Measurements from ENCODE around the gene ANKS1A. TPM values are rescaled to one million over a fixed set of nuclear protein-coding genes. Genes with fewer than 3 reads are reported as not detected.
"Not testable (repeated sequence)": the region's sequence is repeated elsewhere in the genome, so short reads cannot be mapped to it uniquely, and the experiment has no call there.

ANKS1A gene
- 11.5 TPM for total RNA-seq

GRCh38 chr6:34888874-34889555 lies at the start of gene ANKS1A:
Gene ANKS1A (plus strand): TSS chr6:34889255. CDS start chr6:34889403, 148 bp downstream.
- Histone ChIP-seq H3K27ac (ENCODE audit: low read depth, low read length) (peak within 1 kb of the TSS; percentile 92), H3K4me3 (ENCODE audit: low read length in 3 of 3) (peak within 1 kb of the TSS; percentile 90 to 100 (median 97)), H3K36me3 (ENCODE audit: control insufficient read depth in 3 of 3, insufficient read depth in 3 of 3, low read length in 3 of 3) (peaks cover 0 to 8% (median 3%) of the 10 kb centered on the region in 3 donors), H3K9ac (ENCODE audit: low read depth in 1 of 3, low read length in 3 of 3) (peak within 1 kb of the TSS; percentile 90 to 99 (median 96)), H3K27me3 (ENCODE audit: control insufficient read depth in 3 of 3, insufficient read depth in 3 of 3, low read length in 3 of 3) (no peaks in the 10 kb centered on the region), H3K4me1 (ENCODE audit: control insufficient read depth in 3 of 3, insufficient read depth in 3 of 3, low read length in 3 of 3) (peaks cover 7 to 28% (median 13%) of the 10 kb centered on the region in 3 donors), H3K9me3 (ENCODE audit: control insufficient read depth in 3 of 3, low read length in 3 of 3) (no peaks in the 10 kb centered on the region)

GRCh38 chr6:34839666-34840352 lies 49.2 kb upstream of the ANKS1A start:
- Histone ChIP-seq H3K27ac (ENCODE audit: low read depth, low read length) (peak overlapping the region; percentile 20), H3K4me1 (ENCODE audit: control insufficient read depth in 3 of 3, insufficient read depth in 3 of 3, low read length in 3 of 3) (peaks cover 10 to 17% (median 15%) of the 10 kb centered on the region in 3 donors), H3K9me3 (ENCODE audit: control insufficient read depth in 3 of 3, low read length in 3 of 3) (no peaks in the 10 kb centered on the region), H3K27me3 (ENCODE audit: control insufficient read depth in 3 of 3, insufficient read depth in 3 of 3, low read length in 3 of 3) (no peaks in the 10 kb centered on the region), H3K9ac (ENCODE audit: low read depth in 1 of 3, low read length in 3 of 3) (no peak overlapping the region), H3K36me3 (ENCODE audit: control insufficient read depth in 3 of 3, insufficient read depth in 3 of 3, low read length in 3 of 3) (peaks cover 6 to 29% (median 15%) of the 10 kb centered on the region in 3 donors), H3K4me3 (ENCODE audit: low read length in 3 of 3) (no peak overlapping the region)

- H3K4me3 ChIP-seq (ENCODE audit: low read length in 3 of 3); H3K27me3 ChIP-seq (ENCODE audit: control insufficient read depth in 3 of 3, insufficient read depth in 3 of 3, low read length in 3 of 3); H3K9ac ChIP-seq (ENCODE audit: low read depth in 1 of 3, low read length in 3 of 3); H3K9me3 ChIP-seq (ENCODE audit: control insufficient read depth in 3 of 3, low read length in 3 of 3); H3K36me3 ChIP-seq (ENCODE audit: control insufficient read depth in 3 of 3, insufficient read depth in 3 of 3, low read length in 3 of 3): not testable (repeated sequence)
- Histone ChIP-seq H3K4me1 (ENCODE audit: control insufficient read depth in 3 of 3, insufficient read depth in 3 of 3, low read length in 3 of 3) (peaks cover 14 to 20% (median 15%) of the 10 kb centered on the region in 3 donors), H3K27ac (ENCODE audit: low read depth, low read length) (peak overlapping the region; percentile 1)
Measured at GRCh38 chr6:34849066-34849465, 40.0 kb upstream of the ANKS1A start.

- H3K36me3 ChIP-seq (ENCODE audit: control insufficient read depth in 3 of 3, insufficient read depth in 3 of 3, low read length in 3 of 3) = peaks cover 9 to 20% (median 16%) of the 10 kb centered on the region in 3 donors
- peaks cover 14 to 20% (median 15%) of the 10 kb centered on the region in 3 donors for H3K4me1 ChIP-seq (ENCODE audit: control insufficient read depth in 3 of 3, insufficient read depth in 3 of 3, low read length in 3 of 3)
- no peak overlapping the region for H3K4me3 ChIP-seq (ENCODE audit: low read length in 3 of 3)
- no peaks in the 10 kb centered on the region for H3K9me3 ChIP-seq (ENCODE audit: control insufficient read depth in 3 of 3, low read length in 3 of 3)
- H3K9ac ChIP-seq (ENCODE audit: low read depth in 1 of 3, low read length in 3 of 3) = no peak overlapping the region
- H3K27ac ChIP-seq (ENCODE audit: low read depth, low read length) = peak overlapping the region; percentile 2
- no peaks in the 10 kb centered on the region for H3K27me3 ChIP-seq (ENCODE audit: control insufficient read depth in 3 of 3, insufficient read depth in 3 of 3, low read length in 3 of 3)
Measured at GRCh38 chr6:34851361-34851760, 37.7 kb upstream of the ANKS1A start.

- Histone ChIP-seq H3K4me1 (ENCODE audit: control insufficient read depth in 3 of 3, insufficient read depth in 3 of 3, low read length in 3 of 3) (peaks cover 14 to 20% (median 15%) of the 10 kb centered on the region in 3 donors), H3K27me3 (ENCODE audit: control insufficient read depth in 3 of 3, insufficient read depth in 3 of 3, low read length in 3 of 3) (no peaks in the 10 kb centered on the region), H3K9me3 (ENCODE audit: control insufficient read depth in 3 of 3, low read length in 3 of 3) (no peaks in the 10 kb centered on the region), H3K27ac (ENCODE audit: low read depth, low read length) (no peak overlapping the region), H3K4me3 (ENCODE audit: low read length in 3 of 3) (no peak overlapping the region), H3K36me3 (ENCODE audit: control insufficient read depth in 3 of 3, insufficient read depth in 3 of 3, low read length in 3 of 3) (peaks cover 21 to 31% (median 24%) of the 10 kb centered on the region in 3 donors), H3K9ac (ENCODE audit: low read depth in 1 of 3, low read length in 3 of 3) (peak overlapping the region in 1 of 3 donors; percentile 1)
Measured at GRCh38 chr6:34852406-34853085, 36.5 kb upstream of the ANKS1A start.

GRCh38 chr6:34855463-34855862 lies 33.6 kb upstream of the ANKS1A start:
- Histone ChIP-seq H3K4me3 (ENCODE audit: low read length in 3 of 3) (no peak overlapping the region), H3K9ac (ENCODE audit: low read depth in 1 of 3, low read length in 3 of 3) (no peak overlapping the region), H3K36me3 (ENCODE audit: control insufficient read depth in 3 of 3, insufficient read depth in 3 of 3, low read length in 3 of 3) (peaks cover 45 to 58% (median 49%) of the 10 kb centered on the region in 3 donors), H3K4me1 (ENCODE audit: control insufficient read depth in 3 of 3, insufficient read depth in 3 of 3, low read length in 3 of 3) (peaks cover 14 to 17% (median 15%) of the 10 kb centered on the region in 3 donors), H3K27me3 (ENCODE audit: control insufficient read depth in 3 of 3, insufficient read depth in 3 of 3, low read length in 3 of 3) (no peaks in the 10 kb centered on the region), H3K27ac (ENCODE audit: low read depth, low read length) (no peak overlapping the region), H3K9me3 (ENCODE audit: control insufficient read depth in 3 of 3, low read length in 3 of 3) (no peaks in the 10 kb centered on the region)

GRCh38 chr6:34858681-34859080 lies 30.4 kb upstream of the ANKS1A start:
- peaks cover 0 to 6% (median 0%) of the 10 kb centered on the region in 3 donors for H3K4me1 ChIP-seq (ENCODE audit: control insufficient read depth in 3 of 3, insufficient read depth in 3 of 3, low read length in 3 of 3)
- H3K27me3 ChIP-seq (ENCODE audit: control insufficient read depth in 3 of 3, insufficient read depth in 3 of 3, low read length in 3 of 3) = no peaks in the 10 kb centered on the region
- no peaks in the 10 kb centered on the region for H3K9me3 ChIP-seq (ENCODE audit: control insufficient read depth in 3 of 3, low read length in 3 of 3)
- H3K9ac ChIP-seq (ENCODE audit: low read depth in 1 of 3, low read length in 3 of 3) = no peak overlapping the region
- H3K36me3 ChIP-seq (ENCODE audit: control insufficient read depth in 3 of 3, insufficient read depth in 3 of 3, low read length in 3 of 3) = peaks cover 41 to 54% (median 52%) of the 10 kb centered on the region in 3 donors
- no peak overlapping the region for H3K4me3 ChIP-seq (ENCODE audit: low read length in 3 of 3)
- H3K27ac ChIP-seq (ENCODE audit: low read depth, low read length) = no peak overlapping the region

GRCh38 chr6:34859951-34860350 lies 29.1 kb upstream of the ANKS1A start:
- Histone ChIP-seq H3K36me3 (ENCODE audit: control insufficient read depth in 3 of 3, insufficient read depth in 3 of 3, low read length in 3 of 3) (peaks cover 41 to 54% (median 52%) of the 10 kb centered on the region in 3 donors), H3K27ac (ENCODE audit: low read depth, low read length) (no peak overlapping the region)

GRCh38 chr6:34860776-34861175 lies 28.3 kb upstream of the ANKS1A start:
- Histone ChIP-seq H3K27ac (ENCODE audit: low read depth, low read length) (no peak overlapping the region), H3K9ac (ENCODE audit: low read depth in 1 of 3, low read length in 3 of 3) (no peak overlapping the region), H3K4me1 (ENCODE audit: control insufficient read depth in 3 of 3, insufficient read depth in 3 of 3, low read length in 3 of 3) (peaks cover 5 to 14% (median 10%) of the 10 kb centered on the region in 3 donors), H3K36me3 (ENCODE audit: control insufficient read depth in 3 of 3, insufficient read depth in 3 of 3, low read length in 3 of 3) (peaks cover 35 to 48% (median 47%) of the 10 kb centered on the region in 3 donors), H3K4me3 (ENCODE audit: low read length in 3 of 3) (no peak overlapping the region), H3K27me3 (ENCODE audit: control insufficient read depth in 3 of 3, insufficient read depth in 3 of 3, low read length in 3 of 3) (no peaks in the 10 kb centered on the region), H3K9me3 (ENCODE audit: control insufficient read depth in 3 of 3, low read length in 3 of 3) (no peaks in the 10 kb centered on the region)

More at GRCh38 chr6:34859951-34860350, 29.1 kb upstream of the ANKS1A start:
- H3K27me3 ChIP-seq (ENCODE audit: control insufficient read depth in 3 of 3, insufficient read depth in 3 of 3, low read length in 3 of 3) = no peaks in the 10 kb centered on the region
- H3K4me3 ChIP-seq (ENCODE audit: low read length in 3 of 3) = no peak overlapping the region
- no peaks in the 10 kb centered on the region for H3K9me3 ChIP-seq (ENCODE audit: control insufficient read depth in 3 of 3, low read length in 3 of 3)
- no peak overlapping the region for H3K9ac ChIP-seq (ENCODE audit: low read depth in 1 of 3, low read length in 3 of 3)
- peaks cover 0 to 10% (median 7%) of the 10 kb centered on the region in 3 donors for H3K4me1 ChIP-seq (ENCODE audit: control insufficient read depth in 3 of 3, insufficient read depth in 3 of 3, low read length in 3 of 3)

All from skeletal muscle tissue (tissue), 4 donors.